ENCODE data around the gene MED29. TPM values are rescaled to one million over a fixed set of nuclear protein-coding genes. Genes with fewer than 3 reads are reported as not detected.
A peak's percentile ranks its signal among the peaks of the same experiment; 100 is the strongest.

The MED29 gene
- total and polyA plus RNA-seq, 5 donors from 2014 or later = 53.6 to 65.6 (median 59.5) TPM

DNA sequence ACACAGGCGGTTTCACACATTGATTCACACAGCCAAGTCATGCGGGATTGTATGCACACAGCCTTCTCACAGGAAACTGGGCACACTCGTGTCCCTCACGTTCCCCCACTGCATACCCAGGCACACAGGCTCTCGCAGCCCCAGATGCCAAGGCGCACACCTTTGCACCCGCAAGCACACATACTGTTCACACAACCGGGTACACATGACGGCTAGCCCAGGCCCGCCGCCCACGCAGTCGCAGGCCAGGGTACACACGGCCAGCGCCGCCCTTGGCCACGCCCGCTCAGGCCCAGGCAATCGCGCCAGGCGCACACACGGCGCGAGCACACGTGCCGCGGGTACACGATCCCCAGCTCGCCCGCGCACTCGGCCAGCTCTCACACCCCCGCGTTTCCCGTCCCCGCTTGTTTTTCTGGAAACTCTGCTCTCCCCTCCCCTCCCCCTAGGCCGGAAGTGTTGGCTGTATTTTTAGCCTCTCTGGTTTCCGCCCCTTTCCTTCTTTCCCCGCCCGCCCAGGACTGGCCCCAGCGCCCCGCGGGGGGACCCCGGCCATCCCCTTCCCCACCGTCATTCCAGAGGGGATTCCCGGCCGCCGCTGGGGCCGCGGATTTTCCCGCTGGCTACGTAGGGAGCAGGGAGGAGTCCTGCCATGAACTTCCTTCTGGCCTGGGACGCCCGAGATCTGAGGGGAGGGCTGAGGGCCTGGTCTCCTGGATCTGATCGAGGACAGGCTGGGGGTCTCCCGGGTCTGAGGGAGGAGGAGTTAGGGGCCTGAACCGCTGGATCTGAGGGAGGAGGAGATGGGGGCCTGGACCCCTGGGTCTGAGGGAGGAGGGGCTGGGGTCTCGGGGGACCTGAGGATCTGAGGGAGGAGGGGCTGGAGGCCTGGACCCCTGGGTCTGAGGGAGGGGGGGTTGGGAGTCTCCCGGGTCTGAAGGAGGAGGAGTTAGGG lies 11.4 kb downstream of the MED29 start:
- peak; percentile 2 for ATAC-seq (ENCODE audit: low read depth in 2 of 2)
- Mint-ChIP-seq H3K4me1 (peaks cover 8 to 74% (median 45%) of the 10 kb centered on the region in 4 donors), H3K4me3 (peak overlapping the region; percentile 95 to 99 (median 96)), H3K36me3 (peaks cover 10% of the 10 kb centered on the region), H3K27ac (peak overlapping the region; percentile 93 to 100 (median 99)), H3K9me3 (peaks cover 0 to 4% (median 0%) of the 10 kb centered on the region in 7 donors), H3K27me3 (peaks cover 14% of the 10 kb centered on the region)
- H3K4me3 ChIP-seq (ENCODE audit: low read depth, low read length) = peak overlapping the region; percentile 51
- peaks cover 9% of the 10 kb centered on the region for H3K36me3 ChIP-seq (ENCODE audit: control insufficient read depth, insufficient read depth, low read length)
- H3K27ac ChIP-seq (ENCODE audit: insufficient read depth, low read length, poor library complexity, severe bottlenecking) = peak overlapping the region; percentile 100
- DNase-seq = peak; percentile 81 to 95 (median 85)
- H3K4me1 ChIP-seq (ENCODE audit: control insufficient read depth, insufficient read depth, low read length, poor library complexity, severe bottlenecking) = peaks cover 81% of the 10 kb centered on the region
- no peaks in the 10 kb centered on the region for H3K27me3 ChIP-seq (ENCODE audit: control insufficient read depth, insufficient read depth, low read length)
- no peaks in the 10 kb centered on the region for H3K9me3 ChIP-seq (ENCODE audit: control insufficient read depth in 2 of 2, low read length in 2 of 2)

DNA sequence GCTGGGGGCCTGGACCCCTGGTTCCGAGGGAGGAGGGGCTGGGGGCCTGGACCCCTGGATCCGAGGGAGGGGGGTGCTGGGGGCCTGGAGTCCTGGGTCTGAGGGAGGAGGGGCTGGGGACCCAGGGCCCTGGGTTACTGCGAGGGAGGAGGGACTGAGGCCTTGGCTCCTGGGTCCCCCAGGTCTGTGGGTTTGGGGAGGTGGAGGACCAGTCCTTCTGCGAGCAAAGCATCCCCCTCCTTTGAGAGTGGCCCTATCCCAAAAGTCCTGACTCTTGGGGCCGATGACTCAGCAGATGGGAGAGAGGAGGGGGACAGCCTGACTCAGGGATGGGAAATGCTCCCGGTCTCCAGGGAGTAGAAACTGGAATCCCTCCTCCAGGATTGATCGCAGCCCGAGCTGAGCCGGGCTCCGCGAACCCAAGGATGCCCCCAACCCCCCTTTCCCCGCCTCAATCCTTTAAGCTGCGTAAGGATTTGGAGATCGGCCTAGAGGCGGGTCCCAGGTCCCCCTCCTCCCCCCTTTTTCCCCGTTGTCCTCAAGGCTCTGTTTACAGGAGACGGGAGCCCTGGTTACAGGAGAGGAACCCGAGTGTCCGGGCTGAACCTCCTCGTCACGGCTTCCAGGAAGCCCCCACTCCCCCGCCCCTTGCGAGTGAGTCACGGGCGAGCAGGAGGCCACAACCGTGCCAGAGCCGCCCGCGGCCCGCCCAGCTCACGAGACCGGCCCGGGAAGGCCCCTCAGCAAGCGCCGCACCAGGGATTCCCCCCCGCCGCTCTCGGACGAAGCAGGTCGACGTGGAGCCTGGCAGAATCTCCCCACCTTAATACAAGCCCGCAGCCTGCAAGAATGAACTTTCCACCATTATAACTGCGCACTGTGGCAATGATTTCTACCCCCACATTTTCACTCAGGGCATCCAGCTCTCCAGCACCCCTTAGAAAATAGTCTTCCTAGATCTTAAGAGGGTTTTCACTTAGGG lies 12.4 kb downstream of the MED29 start:
- ATAC-seq (ENCODE audit: low read depth in 2 of 2) (peak; percentile 32 to 35), DNase-seq (peak; percentile 90 to 98 (median 94))
- peak overlapping the region; percentile 93 to 100 (median 99) for H3K27ac Mint-ChIP-seq
- no peaks in the 10 kb centered on the region for H3K9me3 ChIP-seq (ENCODE audit: control insufficient read depth in 2 of 2, low read length in 2 of 2)
- peak overlapping the region; percentile 80 for H3K4me3 ChIP-seq (ENCODE audit: low read depth, low read length)
- peaks cover 14% of the 10 kb centered on the region for H3K36me3 Mint-ChIP-seq
- H3K36me3 ChIP-seq (ENCODE audit: control insufficient read depth, insufficient read depth, low read length) = peaks cover 19% of the 10 kb centered on the region
- H3K27me3 ChIP-seq (ENCODE audit: control insufficient read depth, insufficient read depth, low read length) = no peaks in the 10 kb centered on the region
- H3K27me3 Mint-ChIP-seq = peaks cover 14% of the 10 kb centered on the region
- peaks cover 0 to 5% (median 0%) of the 10 kb centered on the region in 7 donors for H3K9me3 Mint-ChIP-seq
- peaks cover 8 to 67% (median 43%) of the 10 kb centered on the region in 4 donors for H3K4me1 Mint-ChIP-seq
- H3K4me3 Mint-ChIP-seq = peak overlapping the region; percentile 95 to 99 (median 96)
- peaks cover 79% of the 10 kb centered on the region for H3K4me1 ChIP-seq (ENCODE audit: control insufficient read depth, insufficient read depth, low read length, poor library complexity, severe bottlenecking)
- peak overlapping the region; percentile 100 for H3K27ac ChIP-seq (ENCODE audit: insufficient read depth, low read length, poor library complexity, severe bottlenecking)

DNA sequence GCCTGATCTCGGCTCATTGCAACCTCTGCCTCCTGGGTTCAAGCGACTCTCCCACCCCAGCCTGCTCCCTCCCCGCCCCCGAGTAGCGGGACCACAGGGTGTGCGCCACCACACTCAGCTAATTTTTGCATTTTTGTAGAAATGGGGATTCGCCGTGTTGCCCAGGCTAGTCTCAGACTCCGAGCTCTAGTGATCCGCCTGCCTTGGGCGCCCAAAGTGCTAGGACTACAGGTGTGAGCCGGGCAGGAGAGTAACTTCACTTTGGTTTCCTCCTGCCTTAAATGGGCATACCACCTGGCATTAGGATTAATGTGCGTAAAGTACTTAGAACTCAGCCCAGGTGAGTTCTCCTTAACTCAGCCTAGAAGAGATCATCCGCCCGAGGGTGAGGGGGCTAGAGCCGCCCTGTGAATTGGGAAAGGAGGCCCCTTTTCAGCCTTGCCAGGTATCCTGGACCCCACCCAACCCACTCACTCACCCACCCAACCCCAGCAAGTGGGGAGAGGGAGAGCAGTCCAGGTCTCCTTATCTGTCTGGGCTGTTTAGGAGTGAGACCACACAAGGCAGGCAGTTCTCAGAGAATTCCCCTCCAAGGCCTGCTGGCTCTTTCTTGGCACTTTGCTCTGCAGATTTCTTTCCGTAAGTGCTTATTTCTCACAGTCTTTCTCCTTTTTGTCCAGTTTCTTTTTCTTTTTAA lies 14.2 kb downstream of the MED29 start:
- peaks cover 83% of the 10 kb centered on the region for H3K4me1 ChIP-seq (ENCODE audit: control insufficient read depth, insufficient read depth, low read length, poor library complexity, severe bottlenecking)
- Mint-ChIP-seq H3K27ac (peak overlapping the region; percentile 93 to 100 (median 99)), H3K27me3 (peaks cover 22% of the 10 kb centered on the region), H3K4me1 (peaks cover 8 to 59% (median 36%) of the 10 kb centered on the region in 4 donors), H3K9me3 (peaks cover 0 to 6% (median 0%) of the 10 kb centered on the region in 7 donors), H3K36me3 (peaks cover 14% of the 10 kb centered on the region), H3K4me3 (peak overlapping the region; percentile 95 to 99 (median 96))
- H3K27ac ChIP-seq (ENCODE audit: insufficient read depth, low read length, poor library complexity, severe bottlenecking) = peak overlapping the region; percentile 100
- ATAC-seq (ENCODE audit: low read depth in 2 of 2) = no peak
- DNase-seq = peak in 2 of 3 donors; percentile 36 to 63
- peaks cover 19% of the 10 kb centered on the region for H3K36me3 ChIP-seq (ENCODE audit: control insufficient read depth, insufficient read depth, low read length)
- H3K4me3 ChIP-seq (ENCODE audit: low read depth, low read length) = peak overlapping the region; percentile 89
- H3K27me3 ChIP-seq (ENCODE audit: control insufficient read depth, insufficient read depth, low read length) = no peaks in the 10 kb centered on the region
- no peaks in the 10 kb centered on the region for H3K9me3 ChIP-seq (ENCODE audit: control insufficient read depth in 2 of 2, low read length in 2 of 2)

DNA sequence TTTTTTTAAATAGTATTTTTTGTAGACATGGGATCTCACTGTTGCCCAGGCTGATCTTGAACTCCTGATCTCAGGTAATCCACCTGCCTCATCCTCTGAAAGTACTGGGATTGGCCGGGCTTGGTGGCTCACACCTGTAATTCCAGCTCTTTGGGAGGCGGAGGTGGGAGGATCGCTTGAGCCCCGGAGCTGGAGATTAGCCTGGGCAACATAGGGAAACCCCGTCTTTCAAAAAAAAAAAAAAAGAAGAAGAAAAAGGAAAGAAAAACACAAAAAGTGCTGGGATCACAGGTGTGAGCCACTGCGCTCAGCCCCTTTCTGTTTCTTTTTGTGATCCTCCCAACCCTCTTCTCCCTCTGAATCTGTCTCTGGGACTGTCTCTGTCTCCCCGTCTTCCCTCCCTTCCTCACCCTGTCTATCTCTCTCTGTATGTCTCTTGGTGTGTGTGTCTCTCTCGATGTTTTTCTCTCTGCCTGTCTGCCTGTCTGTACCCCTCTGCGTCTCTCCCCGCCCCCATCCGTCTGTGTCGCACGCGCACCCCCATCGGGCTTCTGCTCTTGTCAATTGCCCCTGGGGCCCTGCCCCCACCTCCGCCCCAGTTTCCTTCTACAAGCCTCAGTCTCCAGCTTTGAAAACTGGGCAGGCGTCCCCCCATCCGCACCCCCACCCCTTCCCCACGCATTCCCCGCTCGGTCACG lies 14.9 kb downstream of the MED29 start:
- Histone ChIP-seq H3K4me1 (ENCODE audit: control insufficient read depth, insufficient read depth, low read length, poor library complexity, severe bottlenecking) (peaks cover 83% of the 10 kb centered on the region), H3K27me3 (ENCODE audit: control insufficient read depth, insufficient read depth, low read length) (no peaks in the 10 kb centered on the region), H3K36me3 (ENCODE audit: control insufficient read depth, insufficient read depth, low read length) (peaks cover 19% of the 10 kb centered on the region), H3K9me3 (ENCODE audit: control insufficient read depth in 2 of 2, low read length in 2 of 2) (no peaks in the 10 kb centered on the region), H3K4me3 (ENCODE audit: low read depth, low read length) (peak overlapping the region; percentile 89), H3K27ac (ENCODE audit: insufficient read depth, low read length, poor library complexity, severe bottlenecking) (peak overlapping the region; percentile 100)
- Mint-ChIP-seq H3K4me1 (peaks cover 8 to 59% (median 39%) of the 10 kb centered on the region in 4 donors), H3K27me3 (peaks cover 18% of the 10 kb centered on the region), H3K9me3 (peaks cover 0 to 6% (median 0%) of the 10 kb centered on the region in 7 donors), H3K4me3 (peak overlapping the region; percentile 95 to 99 (median 96)), H3K27ac (peak overlapping the region; percentile 69 to 100 (median 99)), H3K36me3 (peaks cover 15% of the 10 kb centered on the region)
- peak; percentile 80 to 96 (median 91) for DNase-seq
- peak; percentile 25 to 29 for ATAC-seq (ENCODE audit: low read depth in 2 of 2)

DNA sequence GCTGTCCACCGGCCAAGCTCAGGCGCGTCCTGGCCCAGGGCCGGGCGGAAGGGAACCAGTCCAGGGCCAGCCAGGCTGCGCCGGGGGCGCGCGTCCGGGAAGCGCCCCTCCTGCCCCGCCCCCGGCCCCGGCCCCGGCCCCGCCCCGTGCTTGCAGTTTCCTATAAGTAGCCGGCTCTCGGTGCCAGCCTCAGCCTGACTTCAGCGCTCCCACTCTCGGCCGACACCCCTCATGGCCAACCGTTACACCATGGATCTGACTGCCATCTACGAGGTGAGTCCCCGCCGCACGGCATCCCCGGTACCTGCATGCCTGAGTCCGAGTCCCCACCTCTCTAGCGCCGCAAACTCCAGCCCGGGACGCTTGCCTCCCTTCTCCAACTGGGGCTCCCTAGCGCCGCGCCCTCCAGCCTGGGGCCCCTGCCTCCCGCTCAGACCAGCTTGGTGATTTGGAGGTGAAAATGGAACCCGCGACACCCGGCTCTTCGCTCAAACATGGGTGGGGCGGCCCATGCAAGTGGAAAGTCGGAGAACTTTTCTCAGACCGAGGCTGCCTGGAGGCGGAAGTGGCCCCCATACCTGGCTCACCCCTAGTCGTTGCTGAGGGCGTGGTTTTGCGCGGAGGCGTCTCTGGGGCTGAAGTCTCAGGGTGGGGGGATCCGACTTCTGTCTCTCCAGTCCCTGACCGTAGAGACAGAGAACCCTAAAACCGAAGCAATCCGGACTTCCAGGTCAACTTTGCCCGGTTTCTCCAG lies 15.7 kb downstream of the MED29 start, which contains the start of gene ZFP36:
Gene ZFP36, plus strand, starts transcription at position 192 of the 754 bp plus-strand sequence. Its CDS starts 58 bp downstream, at position 250.
- Histone ChIP-seq H3K4me1 (ENCODE audit: control insufficient read depth, insufficient read depth, low read length, poor library complexity, severe bottlenecking) (peaks cover 82% of the 10 kb centered on the region), H3K9me3 (ENCODE audit: control insufficient read depth in 2 of 2, low read length in 2 of 2) (no peaks in the 10 kb centered on the region), H3K27me3 (ENCODE audit: control insufficient read depth, insufficient read depth, low read length) (no peaks in the 10 kb centered on the region), H3K36me3 (ENCODE audit: control insufficient read depth, insufficient read depth, low read length) (peaks cover 19% of the 10 kb centered on the region), H3K4me3 (ENCODE audit: low read depth, low read length) (peak within 1 kb of the TSS; percentile 97), H3K27ac (ENCODE audit: insufficient read depth, low read length, poor library complexity, severe bottlenecking) (peak within 1 kb of the TSS; percentile 100)
- Mint-ChIP-seq H3K27ac (peak within 1 kb of the TSS; percentile 98 to 100 (median 99)), H3K36me3 (peaks cover 20% of the 10 kb centered on the region), H3K27me3 (peaks cover 20% of the 10 kb centered on the region), H3K4me1 (peaks cover under 1 to 59% (median 39%) of the 10 kb centered on the region in 4 donors), H3K9me3 (peaks cover 0 to 7% (median 0%) of the 10 kb centered on the region in 7 donors), H3K4me3 (peak within 1 kb of the TSS; percentile 95 to 99 (median 98))
- ATAC-seq (ENCODE audit: low read depth in 2 of 2) (peak; percentile 30 to 33), DNase-seq (peak; percentile 85 to 91 (median 89))

DNA sequence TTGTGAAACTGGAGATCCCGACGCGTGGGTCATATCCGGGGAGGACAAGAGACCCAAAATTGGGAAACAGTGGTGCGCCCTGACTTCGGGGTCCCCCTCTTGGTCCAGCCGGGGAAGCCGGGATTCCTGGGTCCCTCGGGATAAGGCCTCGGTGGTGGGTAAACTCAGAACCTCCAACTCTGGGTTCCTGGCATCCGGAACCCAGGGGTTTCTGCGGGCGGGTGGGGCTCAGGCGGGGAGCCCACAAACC lies 16.2 kb downstream of the MED29 start:
- no peak for DNase-seq

More for the DNA sequence above, 16.2 kb downstream of the MED29 start:
- Histone ChIP-seq H3K27me3 (ENCODE audit: control insufficient read depth, insufficient read depth, low read length) (no peaks in the 10 kb centered on the region), H3K4me3 (ENCODE audit: low read depth, low read length) (peak overlapping the region; percentile 97), H3K4me1 (ENCODE audit: control insufficient read depth, insufficient read depth, low read length, poor library complexity, severe bottlenecking) (peaks cover 77% of the 10 kb centered on the region), H3K36me3 (ENCODE audit: control insufficient read depth, insufficient read depth, low read length) (peaks cover 19% of the 10 kb centered on the region), H3K27ac (ENCODE audit: insufficient read depth, low read length, poor library complexity, severe bottlenecking) (peak overlapping the region; percentile 100), H3K9me3 (ENCODE audit: control insufficient read depth in 2 of 2, low read length in 2 of 2) (no peaks in the 10 kb centered on the region)
- Mint-ChIP-seq H3K27me3 (peaks cover 25% of the 10 kb centered on the region), H3K27ac (peak overlapping the region; percentile 98 to 100 (median 99)), H3K4me1 (peaks cover 4 to 59% (median 36%) of the 10 kb centered on the region in 4 donors), H3K9me3 (peaks cover 0 to 11% (median 0%) of the 10 kb centered on the region in 7 donors), H3K36me3 (peaks cover 23% of the 10 kb centered on the region), H3K4me3 (peak overlapping the region; percentile 95 to 99 (median 98))
- ATAC-seq (ENCODE audit: low read depth in 2 of 2) = no peak
